HL-60 (cell line): ENCODE results near the gene HINT2.
A peak's percentile ranks its signal among the peaks of the same experiment; 100 is the strongest.

Experiments
- DNase-seq, 2 experiments: peaks; one replicate each; pipeline ENCODE4 v3.0.0-alpha.2; 2010 to 2020; ENCODE audit warnings: low read depth in 1 of 2, low spot score in 1 of 2
- H3K27ac ChIP-seq: fragments of 250-450 bp; sonication (Bioruptor Pico); replicated peaks from 2 replicates; pipeline ENCODE4 v1.5.1; 2020; ENCODE audit warnings: mild to moderate bottlenecking, moderate library complexity
- H3K27me3 ChIP-seq: fragments of 250-450 bp; sonication (Bioruptor Pico); 2 replicates; pipeline ENCODE4 v1.5.1; 2021; ENCODE audit warnings: mild to moderate bottlenecking, moderate library complexity; ENCODE audit not compliant: insufficient read depth, poor library complexity, severe bottlenecking
- H3K4me3 ChIP-seq: replicated peaks from 2 replicates; pipeline ENCODE4 v1.5.1; 2011; ENCODE audit warnings: mild to moderate bottlenecking, control low read depth, low read length; ENCODE audit not compliant: insufficient read depth
- GABPA ChIP-seq: IDR thresholded peaks from 2 replicates; pipeline ENCODE4 v1.6.1; 2012; ENCODE audit warnings: low read depth
- POLR2AphosphoS5 ChIP-seq: IDR thresholded peaks from 2 replicates; pipeline ENCODE4 v1.6.1; 2012; ENCODE audit warnings: low read depth
- SPI1 ChIP-seq: IDR thresholded peaks from 2 replicates; pipeline ENCODE4 v1.6.1; 2012; ENCODE audit warnings: low read depth, mild to moderate bottlenecking, borderline replicate concordance
- TF ChIP-seq, protein P1 (sequence below): IDR thresholded peaks from 2 replicates; pipeline ENCODE4 v1.6.1; 2012; ENCODE audit warnings: low read depth; ENCODE audit not compliant: insufficient replicate concordance
- TF ChIP-seq, protein P2 (sequence below): IDR thresholded peaks from one replicate; pipeline ENCODE4 v1.5.1; 2011; ENCODE audit warnings: low read length, control low read depth, inconsistent platforms; ENCODE audit not compliant: insufficient read depth

The HINT2 gene

DNA sequence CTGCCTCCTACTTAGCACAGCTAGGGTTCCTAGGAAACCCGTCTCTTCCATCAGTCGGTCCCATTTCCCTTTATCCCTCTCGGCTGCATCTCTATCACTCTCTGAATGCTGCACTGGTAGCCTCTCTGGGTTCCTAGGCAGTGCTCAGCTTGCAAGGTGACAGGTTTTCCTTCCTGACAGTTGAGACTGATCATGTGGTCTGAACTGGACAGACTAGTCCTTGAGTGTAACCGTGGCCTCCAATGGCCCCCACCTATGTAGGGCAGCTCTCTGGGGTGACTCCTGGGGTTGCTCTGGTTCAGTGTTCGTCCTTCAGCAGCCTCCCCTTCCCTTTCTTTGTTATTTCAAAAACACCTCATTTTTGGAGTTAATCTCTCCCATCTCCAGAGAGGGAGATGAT is 18.0 kb upstream of the HINT2 start:
- no peaks in the 10 kb centered on the region for H3K27me3 ChIP-seq
- DNase-seq: no peak
- H3K4me3 ChIP-seq: no peak overlapping the region
- TF ChIP-seq SPI1 (no peak), POLR2AphosphoS5 (no peak), GABPA (no peak)
- TF ChIP-seq, protein P1, sequence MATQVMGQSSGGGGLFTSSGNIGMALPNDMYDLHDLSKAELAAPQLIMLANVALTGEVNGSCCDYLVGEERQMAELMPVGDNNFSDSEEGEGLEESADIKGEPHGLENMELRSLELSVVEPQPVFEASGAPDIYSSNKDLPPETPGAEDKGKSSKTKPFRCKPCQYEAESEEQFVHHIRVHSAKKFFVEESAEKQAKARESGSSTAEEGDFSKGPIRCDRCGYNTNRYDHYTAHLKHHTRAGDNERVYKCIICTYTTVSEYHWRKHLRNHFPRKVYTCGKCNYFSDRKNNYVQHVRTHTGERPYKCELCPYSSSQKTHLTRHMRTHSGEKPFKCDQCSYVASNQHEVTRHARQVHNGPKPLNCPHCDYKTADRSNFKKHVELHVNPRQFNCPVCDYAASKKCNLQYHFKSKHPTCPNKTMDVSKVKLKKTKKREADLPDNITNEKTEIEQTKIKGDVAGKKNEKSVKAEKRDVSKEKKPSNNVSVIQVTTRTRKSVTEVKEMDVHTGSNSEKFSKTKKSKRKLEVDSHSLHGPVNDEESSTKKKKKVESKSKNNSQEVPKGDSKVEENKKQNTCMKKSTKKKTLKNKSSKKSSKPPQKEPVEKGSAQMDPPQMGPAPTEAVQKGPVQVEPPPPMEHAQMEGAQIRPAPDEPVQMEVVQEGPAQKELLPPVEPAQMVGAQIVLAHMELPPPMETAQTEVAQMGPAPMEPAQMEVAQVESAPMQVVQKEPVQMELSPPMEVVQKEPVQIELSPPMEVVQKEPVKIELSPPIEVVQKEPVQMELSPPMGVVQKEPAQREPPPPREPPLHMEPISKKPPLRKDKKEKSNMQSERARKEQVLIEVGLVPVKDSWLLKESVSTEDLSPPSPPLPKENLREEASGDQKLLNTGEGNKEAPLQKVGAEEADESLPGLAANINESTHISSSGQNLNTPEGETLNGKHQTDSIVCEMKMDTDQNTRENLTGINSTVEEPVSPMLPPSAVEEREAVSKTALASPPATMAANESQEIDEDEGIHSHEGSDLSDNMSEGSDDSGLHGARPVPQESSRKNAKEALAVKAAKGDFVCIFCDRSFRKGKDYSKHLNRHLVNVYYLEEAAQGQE: no peak
- TF ChIP-seq, protein P2, sequence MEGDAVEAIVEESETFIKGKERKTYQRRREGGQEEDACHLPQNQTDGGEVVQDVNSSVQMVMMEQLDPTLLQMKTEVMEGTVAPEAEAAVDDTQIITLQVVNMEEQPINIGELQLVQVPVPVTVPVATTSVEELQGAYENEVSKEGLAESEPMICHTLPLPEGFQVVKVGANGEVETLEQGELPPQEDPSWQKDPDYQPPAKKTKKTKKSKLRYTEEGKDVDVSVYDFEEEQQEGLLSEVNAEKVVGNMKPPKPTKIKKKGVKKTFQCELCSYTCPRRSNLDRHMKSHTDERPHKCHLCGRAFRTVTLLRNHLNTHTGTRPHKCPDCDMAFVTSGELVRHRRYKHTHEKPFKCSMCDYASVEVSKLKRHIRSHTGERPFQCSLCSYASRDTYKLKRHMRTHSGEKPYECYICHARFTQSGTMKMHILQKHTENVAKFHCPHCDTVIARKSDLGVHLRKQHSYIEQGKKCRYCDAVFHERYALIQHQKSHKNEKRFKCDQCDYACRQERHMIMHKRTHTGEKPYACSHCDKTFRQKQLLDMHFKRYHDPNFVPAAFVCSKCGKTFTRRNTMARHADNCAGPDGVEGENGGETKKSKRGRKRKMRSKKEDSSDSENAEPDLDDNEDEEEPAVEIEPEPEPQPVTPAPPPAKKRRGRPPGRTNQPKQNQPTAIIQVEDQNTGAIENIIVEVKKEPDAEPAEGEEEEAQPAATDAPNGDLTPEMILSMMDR: no peak
- no peak overlapping the region for H3K27ac ChIP-seq

DNA sequence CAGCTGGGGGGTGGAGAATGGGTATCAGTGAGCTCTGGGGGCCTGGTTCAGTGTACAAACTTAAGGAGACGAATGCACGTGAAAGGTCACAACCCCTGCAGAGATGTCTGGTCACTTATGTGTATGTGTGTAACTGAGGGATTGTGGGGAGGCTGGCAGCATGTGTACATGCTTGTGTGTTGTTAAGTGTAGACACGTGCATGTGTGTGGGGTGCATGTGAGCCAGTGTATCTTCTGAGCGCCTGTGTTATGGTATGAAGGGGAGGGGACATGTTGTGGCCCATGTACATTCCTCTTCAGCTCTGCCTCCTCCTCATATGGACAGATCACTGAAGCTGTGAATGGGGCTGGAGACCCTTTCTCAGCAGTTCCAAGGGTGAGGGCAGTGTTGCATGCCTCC is 16.2 kb upstream of the HINT2 start:
- no peaks in the 10 kb centered on the region for H3K27me3 ChIP-seq
- TF ChIP-seq, protein P2: no peak
- TF ChIP-seq SPI1 (no peak), POLR2AphosphoS5 (no peak), GABPA (no peak)
- TF ChIP-seq, protein P1: no peak
- no peak for DNase-seq
- H3K27ac ChIP-seq: no peak overlapping the region
- H3K4me3 ChIP-seq: no peak overlapping the region

DNA sequence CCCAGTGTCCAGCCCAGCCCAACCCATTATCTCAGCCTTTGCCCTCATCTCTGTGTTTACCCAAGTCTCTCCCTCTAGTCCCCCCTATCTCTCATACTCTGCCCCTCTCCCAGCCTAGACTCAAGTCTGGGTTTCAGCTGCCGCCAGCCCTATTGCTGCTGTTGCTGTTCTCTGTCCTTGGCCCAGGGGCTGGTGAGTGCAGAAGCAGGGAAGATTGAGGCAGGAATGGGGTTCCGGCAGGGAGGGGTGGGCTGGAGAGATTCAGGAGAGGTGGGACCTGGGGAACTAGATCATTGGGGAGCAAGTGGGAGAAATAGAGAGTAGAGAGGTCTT is 14.9 kb upstream of the HINT2 start:
- Histone ChIP-seq H3K27ac (no peak overlapping the region), H3K27me3 (no peaks in the 10 kb centered on the region), H3K4me3 (peak overlapping the region; percentile 55; the same call in 1 of the 2 replicates)
- TF ChIP-seq SPI1: no peak
- TF ChIP-seq GABPA: no peak
- TF ChIP-seq, protein P1: no peak
- TF ChIP-seq, protein P2: no peak
- no peak for TF ChIP-seq POLR2AphosphoS5
- DNase-seq: no peak
